IMR-90 (cell line): ENCODE data around the gene CNTN4. TPM values are rescaled to one million over a fixed set of nuclear protein-coding genes. Genes with fewer than 3 reads are reported as not detected.

Source experiments
- ATAC-seq: fragments of 200-7000 bp; cut with Tn5 transposase; 2 replicates; pipeline ENCODE4 v1.9.1; 2020; ENCODE audit warnings: low read depth, mild to moderate bottlenecking, moderate library complexity
- BruUV-seq: library from RNA; stranded (reverse); fragments of 400-500 nt; replicated peaks from 2 replicates; lab custom pipeline; 2021; lab: Mats Ljungman, UMichigan
- CTCF ChIA-PET: fragments of 300-600 bp; formaldehyde crosslinking; extraction: SDS; loops from one replicate; lab custom pipeline; 2021; ENCODE audit warnings: antibody characterized with exemption; lab: Yijun Ruan, JAX
- POLR2A ChIA-PET: fragments of 300-600 bp; sonication (Branson Sonifier 250); formaldehyde crosslinking; loops from one replicate; lab custom pipeline; 2022; ENCODE audit warnings: antibody characterized with exemption; ENCODE audit not compliant: unreplicated experiment; lab: Charles Lee
- DNase-seq: peaks from one replicate; pipeline ENCODE4 v3.0.0; 2013
- H2AFZ ChIP-seq: replicated peaks from 2 replicates; pipeline ENCODE3; 2013; ENCODE audit warnings: low read length, mild to moderate bottlenecking; ENCODE audit not compliant: poor library complexity
- H2AK5ac ChIP-seq: 2 replicates; pipeline ENCODE4 v1.6.1; 2013; ENCODE audit warnings: low read depth, low read length, inconsistent platforms
- H2AK9ac ChIP-seq: replicated peaks from 2 replicates; pipeline ENCODE3; 2013; ENCODE audit warnings: mild to moderate bottlenecking, low read depth, low read length, moderate library complexity; ENCODE audit not compliant: poor library complexity
- H2BK120ac ChIP-seq: 2 replicates; pipeline ENCODE4 v1.6.1; 2013; ENCODE audit warnings: low read depth, low read length, inconsistent platforms
- H2BK15ac ChIP-seq: 3 replicates; pipeline ENCODE4 v1.6.1; 2013; ENCODE audit warnings: low read depth, low read length, inconsistent platforms
- H2BK20ac ChIP-seq: 2 replicates; pipeline ENCODE4 v1.6.1; 2013; ENCODE audit warnings: low read depth, mild to moderate bottlenecking, inconsistent platforms, low read length, moderate library complexity
- H2BK5ac ChIP-seq: 2 replicates; pipeline ENCODE4 v1.6.1; 2013; ENCODE audit warnings: mild to moderate bottlenecking, low read depth, low read length, inconsistent platforms; ENCODE audit not compliant: poor library complexity, severe bottlenecking
- H3K14ac ChIP-seq: replicated peaks from 2 replicates; pipeline ENCODE4 v1.6.1; 2013; ENCODE audit warnings: low read depth, low read length, inconsistent platforms
- H3K18ac ChIP-seq: 2 replicates; pipeline ENCODE4 v1.6.1; 2013; ENCODE audit warnings: low read depth, low read length, control low read depth
- H3K23ac ChIP-seq: 2 replicates; pipeline ENCODE4 v1.6.1; 2013; ENCODE audit warnings: low read depth, low read length, inconsistent platforms
- H3K27ac ChIP-seq: 2 replicates; pipeline ENCODE4 v1.5.1; 2013; ENCODE audit warnings: mild to moderate bottlenecking, control low read depth, low read length; ENCODE audit not compliant: insufficient read depth
- H3K27me3 ChIP-seq: 2 replicates; pipeline ENCODE4 v1.6.1; 2013; ENCODE audit warnings: low read length; ENCODE audit not compliant: control insufficient read depth, insufficient read depth
- H3K36me3 ChIP-seq: 2 replicates; pipeline ENCODE4 v1.6.1; 2013; ENCODE audit warnings: low read length, mixed read lengths; ENCODE audit not compliant: control insufficient read depth, insufficient read depth
- H3K4ac ChIP-seq: 2 replicates; pipeline ENCODE4 v1.6.1; 2013; ENCODE audit warnings: low read depth, low read length, inconsistent platforms
- H3K4me1 ChIP-seq: 2 replicates; pipeline ENCODE4 v1.6.1; 2013; ENCODE audit warnings: low read length, mixed read lengths; ENCODE audit not compliant: control insufficient read depth, insufficient read depth
- H3K4me2 ChIP-seq: 2 replicates; pipeline ENCODE4 v1.6.1; 2013; ENCODE audit warnings: low read depth, mild to moderate bottlenecking, control low read depth, low read length, moderate library complexity
- H3K4me3 ChIP-seq: 2 replicates; pipeline ENCODE4 v1.5.1; 2013; ENCODE audit warnings: low read depth, mild to moderate bottlenecking, control low read depth, low read length, moderate library complexity; ENCODE audit not compliant: insufficient read depth
- H3K56ac ChIP-seq: 2 replicates; pipeline ENCODE4 v1.6.1; 2013; ENCODE audit warnings: low read length, inconsistent platforms; ENCODE audit not compliant: insufficient read depth; ENCODE audit errors: extremely low read depth
- H3K79me1 ChIP-seq, 2 experiments: 2 replicates each; pipeline ENCODE4 v1.6.1; 2013; ENCODE audit warnings: low read length in 2 of 2, inconsistent platforms in 1 of 2, low read depth in 1 of 2
- H3K9ac ChIP-seq: 2 replicates; pipeline ENCODE4 v1.6.1; 2013; ENCODE audit warnings: low read depth, low read length, control low read depth
- H3K9me1 ChIP-seq: 2 replicates; pipeline ENCODE4 v1.6.1; 2013; ENCODE audit warnings: low read length, inconsistent platforms; ENCODE audit not compliant: insufficient read depth
- H3K9me3 ChIP-seq: 2 replicates; pipeline ENCODE4 v1.6.1; 2013; ENCODE audit warnings: low read length; ENCODE audit not compliant: control insufficient read depth, insufficient read depth
- H4K20me1 ChIP-seq: 2 replicates; pipeline ENCODE4 v1.6.1; 2013; ENCODE audit warnings: low read length, inconsistent platforms; ENCODE audit not compliant: insufficient read depth
- H4K5ac ChIP-seq: 2 replicates; pipeline ENCODE4 v1.6.1; 2013; ENCODE audit warnings: mild to moderate bottlenecking, low read depth, low read length, control low read depth
- H4K8ac ChIP-seq, 2 experiments: 2 replicates each; pipeline ENCODE4 v1.6.1; 2013; ENCODE audit warnings: low read depth in 2 of 2, low read length in 2 of 2, control low read depth in 1 of 2, inconsistent platforms in 1 of 2
- H4K91ac ChIP-seq: 2 replicates; pipeline ENCODE4 v1.6.1; 2013; ENCODE audit warnings: low read depth, low read length, inconsistent platforms; ENCODE audit not compliant: insufficient read depth
- BHLHE40 ChIP-seq: fragments of 150-350 bp; IDR thresholded peaks from 2 replicates; pipeline ENCODE4 v1.6.1; 2016; ENCODE audit warnings: mild to moderate bottlenecking, low read depth, low read length
- CEBPB ChIP-seq: IDR thresholded peaks from 2 replicates; pipeline ENCODE4 v1.6.1; 2012; ENCODE audit warnings: low read depth, low read length, improper control_type of control experiment
- CHD1 ChIP-seq: IDR thresholded peaks from 2 replicates; pipeline ENCODE4 v1.6.1; 2012; ENCODE audit warnings: low read depth, low read length, improper control_type of control experiment
- FOS ChIP-seq: fragments of 150-350 bp; IDR thresholded peaks from 2 replicates; pipeline ENCODE4 v1.6.1; 2016; ENCODE audit warnings: low read depth, low read length
- MAFK ChIP-seq: IDR thresholded peaks from 2 replicates; pipeline ENCODE4 v1.6.1; 2012; ENCODE audit warnings: low read depth, low read length, improper control_type of control experiment
- MAZ ChIP-seq: IDR thresholded peaks from 2 replicates; pipeline ENCODE4 v1.6.1; 2012; ENCODE audit warnings: low read depth, mild to moderate bottlenecking, low read length, improper control_type of control experiment, moderate library complexity, borderline replicate concordance
- MXI1 ChIP-seq: IDR thresholded peaks from 2 replicates; pipeline ENCODE4 v1.6.1; 2012; ENCODE audit warnings: low read depth, mild to moderate bottlenecking, low read length, moderate library complexity, borderline replicate concordance
- NFE2L2 ChIP-seq: fragments of 150-350 bp; IDR thresholded peaks from 2 replicates; pipeline ENCODE4 v1.6.1; 2016; ENCODE audit warnings: low read depth, mild to moderate bottlenecking, low read length
- POLR2A ChIP-seq: IDR thresholded peaks from 2 replicates; pipeline ENCODE4 v1.6.1; 2012; ENCODE audit warnings: mild to moderate bottlenecking, low read depth, low read length
- RAD21 ChIP-seq: IDR thresholded peaks from 2 replicates; pipeline ENCODE4 v1.6.1; 2012; ENCODE audit warnings: low read length, improper control_type of control experiment
- RCOR1 ChIP-seq: IDR thresholded peaks from 2 replicates; pipeline ENCODE4 v1.6.1; 2012; ENCODE audit warnings: mild to moderate bottlenecking, low read length, improper control_type of control experiment; ENCODE audit not compliant: insufficient replicate concordance
- RFX5 ChIP-seq: IDR thresholded peaks from 2 replicates; pipeline ENCODE4 v1.8.0; 2012; ENCODE audit warnings: low read depth, mild to moderate bottlenecking, low read length, moderate library complexity
- SMC3 ChIP-seq: fragments of 150-350 bp; IDR thresholded peaks from 2 replicates; pipeline ENCODE4 v1.6.1; 2016; ENCODE audit warnings: low read depth, mild to moderate bottlenecking, antibody characterized with exemption, low read length, moderate library complexity
- USF2 ChIP-seq: fragments of 150-350 bp; IDR thresholded peaks from 2 replicates; pipeline ENCODE4 v1.6.1; 2017; ENCODE audit warnings: mild to moderate bottlenecking, antibody characterized with exemption, low read length, low read depth
- WGBS, 2 experiments: methylation state at CpG; one replicate each; pipeline versions ENCODE4 v1.1.5 to v1.1.7; 2013; ENCODE audit warnings: missing lambda C conversion rate in 2 of 2; ENCODE audit not compliant: insufficient read length in 1 of 2; ENCODE audit errors: extremely low coverage in 2 of 2; 5-methylcytosine and 5-hydroxymethylcytosine counted together
- dilution Hi-C: fragments of 300-500 bp; cut with HindIII; formaldehyde crosslinking; loops from one replicate; pipeline ENCODE4 v1.14.3; 2018; ENCODE audit warnings: low sequenced_read_pairs; ENCODE audit not compliant: unreplicated experiment
- in situ Hi-C: fragments of 300-500 bp; cut with MboI; formaldehyde crosslinking; loops from 3 replicates; pipeline ENCODE4 v1.14.3; 2019; ENCODE audit warnings: low sequenced_read_pairs, inconsistent platforms, mixed read lengths
- intact Hi-C: fragments of 100-400 bp; cut with micrococcal nuclease; formaldehyde crosslinking; loops from 2 replicates; pipeline ENCODE4 v1.10.0; 2022
- polyA plus RNA-seq, 3 experiments: library from polyadenylated mRNA; depleted of rRNA; stranded (reverse); fragments of >200 nt; gene quantifications; 2 replicates each; pipeline ENCODE4 v1.2.3, GENCODE V29; 2012; ENCODE audit warnings: low replicate concordance in 1 of 3
- total RNA-seq: library from RNA; depleted of rRNA; stranded (reverse); fragments of >200 nt; gene quantifications from 2 replicates; pipeline ENCODE4 v1.2.3, GENCODE V29; 2012
- TF ChIP-seq, protein P1 (sequence below): fragments of 150-350 bp; IDR thresholded peaks from 2 replicates; pipeline ENCODE4 v1.6.1; 2016; ENCODE audit warnings: low read depth, mild to moderate bottlenecking, low read length, moderate library complexity, borderline replicate concordance
- TF ChIP-seq, protein P2 (sequence below): conservative IDR thresholded peaks from 2 replicates; pipeline ENCODE4 v1.5.1; 2012; ENCODE audit warnings: mild to moderate bottlenecking, low read depth, low read length, improper control_type of control experiment

Gene CNTN4
- total and polyA plus RNA-seq, 2 of the 4 experiments (the other 2 are of a cell fraction): under 0.01 TPM; not detected in 1

DNA sequence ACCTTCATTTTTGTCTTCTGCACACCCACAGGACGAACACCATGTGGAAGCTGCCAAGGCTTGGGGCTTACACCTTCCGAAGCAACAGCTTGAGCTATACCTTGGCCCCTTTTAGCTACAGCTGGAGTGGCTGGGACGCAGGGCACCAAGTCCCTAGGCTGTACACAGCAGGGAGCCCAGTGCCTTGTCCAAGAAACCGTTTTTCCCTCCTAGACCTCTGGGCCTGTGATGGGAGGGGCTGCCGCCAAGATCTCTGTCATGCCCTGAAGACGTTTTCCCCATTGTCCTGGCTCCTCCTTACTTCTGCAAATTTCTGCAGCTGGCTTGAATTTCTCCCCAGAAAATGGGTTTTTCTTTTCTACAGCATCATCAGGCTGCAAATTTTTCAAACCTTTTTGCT is 7.8 kb downstream of the CNTN4 start:
- Histone ChIP-seq H3K4ac (no peak overlapping the region), H2BK15ac (no peak overlapping the region), H4K8ac (no peak overlapping the region), H3K14ac (no peak overlapping the region), H2BK20ac (no peak overlapping the region), H3K4me1 (no peaks in the 10 kb centered on the region), H4K20me1 (no peaks in the 10 kb centered on the region), H2AK9ac (no peak overlapping the region), H3K27ac (no peak overlapping the region), H3K9me3 (peaks cover 14% of the 10 kb centered on the region), H3K79me1 (no peaks in the 10 kb centered on the region), H3K18ac (no peak overlapping the region), H2BK120ac (no peak overlapping the region), H3K56ac (no peak overlapping the region), H3K4me2 (no peak overlapping the region), H4K91ac (no peak overlapping the region), H2AFZ (no peak overlapping the region), H3K9ac (no peak overlapping the region), H4K5ac (no peak overlapping the region), H3K27me3 (no peaks in the 10 kb centered on the region), H3K4me3 (no peak overlapping the region), H2BK5ac (no peak overlapping the region), H3K23ac (no peak overlapping the region), H3K36me3 (no peaks in the 10 kb centered on the region), H3K9me1 (no peaks in the 10 kb centered on the region), H2AK5ac (no peak overlapping the region)
- TF ChIP-seq NFE2L2 (no peak), CEBPB (no peak), RAD21 (no peak), RCOR1 (no peak), CHD1 (no peak), RFX5 (no peak), MAZ (no peak), POLR2A (no peak), BHLHE40 (no peak), FOS (no peak), USF2 (no peak), SMC3 (no peak), MAFK (no peak), MXI1 (no peak)
- TF ChIP-seq, protein P1, sequence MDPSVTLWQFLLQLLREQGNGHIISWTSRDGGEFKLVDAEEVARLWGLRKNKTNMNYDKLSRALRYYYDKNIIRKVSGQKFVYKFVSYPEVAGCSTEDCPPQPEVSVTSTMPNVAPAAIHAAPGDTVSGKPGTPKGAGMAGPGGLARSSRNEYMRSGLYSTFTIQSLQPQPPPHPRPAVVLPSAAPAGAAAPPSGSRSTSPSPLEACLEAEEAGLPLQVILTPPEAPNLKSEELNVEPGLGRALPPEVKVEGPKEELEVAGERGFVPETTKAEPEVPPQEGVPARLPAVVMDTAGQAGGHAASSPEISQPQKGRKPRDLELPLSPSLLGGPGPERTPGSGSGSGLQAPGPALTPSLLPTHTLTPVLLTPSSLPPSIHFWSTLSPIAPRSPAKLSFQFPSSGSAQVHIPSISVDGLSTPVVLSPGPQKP: no peak
- TF ChIP-seq, protein P2, sequence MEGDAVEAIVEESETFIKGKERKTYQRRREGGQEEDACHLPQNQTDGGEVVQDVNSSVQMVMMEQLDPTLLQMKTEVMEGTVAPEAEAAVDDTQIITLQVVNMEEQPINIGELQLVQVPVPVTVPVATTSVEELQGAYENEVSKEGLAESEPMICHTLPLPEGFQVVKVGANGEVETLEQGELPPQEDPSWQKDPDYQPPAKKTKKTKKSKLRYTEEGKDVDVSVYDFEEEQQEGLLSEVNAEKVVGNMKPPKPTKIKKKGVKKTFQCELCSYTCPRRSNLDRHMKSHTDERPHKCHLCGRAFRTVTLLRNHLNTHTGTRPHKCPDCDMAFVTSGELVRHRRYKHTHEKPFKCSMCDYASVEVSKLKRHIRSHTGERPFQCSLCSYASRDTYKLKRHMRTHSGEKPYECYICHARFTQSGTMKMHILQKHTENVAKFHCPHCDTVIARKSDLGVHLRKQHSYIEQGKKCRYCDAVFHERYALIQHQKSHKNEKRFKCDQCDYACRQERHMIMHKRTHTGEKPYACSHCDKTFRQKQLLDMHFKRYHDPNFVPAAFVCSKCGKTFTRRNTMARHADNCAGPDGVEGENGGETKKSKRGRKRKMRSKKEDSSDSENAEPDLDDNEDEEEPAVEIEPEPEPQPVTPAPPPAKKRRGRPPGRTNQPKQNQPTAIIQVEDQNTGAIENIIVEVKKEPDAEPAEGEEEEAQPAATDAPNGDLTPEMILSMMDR: no peak
- no peak for ATAC-seq
- no TSS peak for BruUV-seq
- dilution Hi-C loops (no loop called here), in situ Hi-C loops (no loop called here), intact Hi-C loops (no loop called here)
- ChIA-PET POLR2A (no interaction called here), CTCF (no interaction called here)
- WGBS, 2 experiments: 0% methylated on average over 1 of the region's 6 CpGs; no CpG with 5 or more reads in 1 of the 2 experiments
- DNase-seq: no peak
